ENCODE measurements around the gene RPTOR.

GRCh38 chr17:80649672-80650330 is 105.2 kb downstream of the RPTOR start:
- TF ChIP-seq CTCF (IDR thresholded peaks at IDR 0.05) (peak; percentile 76), REST (IDR thresholded peaks at IDR 0.05; ENCODE audit: insufficient read depth in 1 of 2, low read depth in 2 of 2, low read length in 1 of 2) (no peak), TCF7L2 (IDR thresholded peaks at IDR 0.05; ENCODE audit: low read depth, low read length) (no peak), POLR2AphosphoS5 (IDR thresholded peaks at IDR 0.05; ENCODE audit: low read depth, low read length) (no peak)
